Mucosa of rectum (tissue), 2 donors: ENCODE results near the gene MMP11.

Experiments used
- H3K27ac ChIP-seq, 2 donors: one replicate each; pipeline ENCODE4 v1.7.0; 2013; ENCODE audit warnings: inconsistent platforms in 2 of 2, low read depth in 2 of 2, low read length in 2 of 2
- H3K27me3 ChIP-seq, 2 donors: one replicate each; pipeline ENCODE4 v1.7.0; 2013; ENCODE audit warnings: low read length in 2 of 2; ENCODE audit not compliant: control insufficient read depth in 2 of 2, insufficient read depth in 2 of 2
- H3K36me3 ChIP-seq, 2 donors: one replicate each; pipeline ENCODE4 v1.7.0; 2013; ENCODE audit warnings: low read length in 2 of 2; ENCODE audit not compliant: control insufficient read depth in 2 of 2, insufficient read depth in 2 of 2
- H3K4me1 ChIP-seq, 2 donors: one replicate each; pipeline ENCODE4 v1.7.0; 2013; ENCODE audit warnings: low read length in 2 of 2, mild to moderate bottlenecking in 1 of 2; ENCODE audit not compliant: control insufficient read depth in 2 of 2, insufficient read depth in 2 of 2
- H3K4me3 ChIP-seq, 2 donors: one replicate each; pipeline ENCODE4 v1.7.0; 2013; ENCODE audit warnings: low read length in 2 of 2
- H3K9ac ChIP-seq, 2 donors: one replicate each; pipeline ENCODE4 v1.7.0; 2013; ENCODE audit warnings: low read length in 2 of 2, low read depth in 1 of 2, mild to moderate bottlenecking in 1 of 2
- H3K9me3 ChIP-seq, 2 donors: one replicate each; pipeline ENCODE4 v1.7.0; 2013; ENCODE audit warnings: low read length in 2 of 2; ENCODE audit not compliant: control insufficient read depth in 2 of 2
- donor health status: healthy.
- donor health status: Normal muscosa, but diverticular disease.

The MMP11 gene

DNA sequence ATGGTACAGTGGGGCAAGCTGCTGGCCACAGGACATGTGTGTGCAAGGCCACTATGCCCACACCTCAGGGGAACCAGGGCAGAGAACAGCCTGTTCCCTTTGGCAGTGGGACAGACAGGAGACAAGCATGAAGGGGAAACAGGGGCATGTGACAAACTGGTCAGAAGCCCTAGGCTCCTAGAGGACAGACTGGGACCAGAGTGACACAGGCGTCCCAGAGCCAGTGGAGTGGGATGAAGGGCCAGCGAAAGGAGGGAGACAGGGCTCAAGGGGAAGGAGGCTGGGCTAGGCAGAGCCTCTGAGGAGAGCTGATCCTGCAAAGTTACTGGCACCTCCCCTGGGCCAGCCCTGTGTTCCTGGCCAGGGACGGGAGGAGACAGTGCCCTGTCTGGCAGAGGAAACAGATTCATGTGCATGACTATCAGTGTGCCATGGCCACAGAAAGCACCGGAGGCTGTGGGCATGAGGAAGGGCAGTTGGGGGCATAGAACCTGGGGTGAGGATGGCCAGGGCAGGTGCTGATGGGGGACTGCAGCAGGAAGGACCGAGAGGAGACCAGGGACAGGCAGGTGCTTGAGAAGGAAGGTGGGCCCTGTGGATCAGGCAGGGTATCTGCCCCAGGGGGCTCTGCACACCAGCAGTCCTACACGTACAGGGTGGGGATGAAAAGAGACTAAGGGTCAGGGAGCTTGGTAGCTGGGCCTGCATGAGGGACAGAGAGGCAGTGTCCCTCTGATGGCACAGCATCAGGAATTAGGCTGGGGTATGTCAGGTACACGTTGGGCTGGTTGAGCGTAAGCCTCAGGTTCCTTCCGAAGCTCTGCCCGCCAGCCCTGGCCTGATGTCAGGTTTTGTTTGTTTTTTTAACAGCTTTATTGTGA is 56.4 kb downstream of the MMP11 start:
- no peak overlapping the region for H3K9ac ChIP-seq
- H3K4me3 ChIP-seq, result no peak overlapping the region
- no peaks in the 10 kb centered on the region for H3K9me3 ChIP-seq
- H3K4me1 ChIP-seq, result no peaks in the 10 kb centered on the region
- peaks cover 63 to 77% of the 10 kb centered on the region in 2 donors for H3K36me3 ChIP-seq
- H3K27ac ChIP-seq, result no peak overlapping the region
- H3K27me3 ChIP-seq, result no peaks in the 10 kb centered on the region

DNA sequence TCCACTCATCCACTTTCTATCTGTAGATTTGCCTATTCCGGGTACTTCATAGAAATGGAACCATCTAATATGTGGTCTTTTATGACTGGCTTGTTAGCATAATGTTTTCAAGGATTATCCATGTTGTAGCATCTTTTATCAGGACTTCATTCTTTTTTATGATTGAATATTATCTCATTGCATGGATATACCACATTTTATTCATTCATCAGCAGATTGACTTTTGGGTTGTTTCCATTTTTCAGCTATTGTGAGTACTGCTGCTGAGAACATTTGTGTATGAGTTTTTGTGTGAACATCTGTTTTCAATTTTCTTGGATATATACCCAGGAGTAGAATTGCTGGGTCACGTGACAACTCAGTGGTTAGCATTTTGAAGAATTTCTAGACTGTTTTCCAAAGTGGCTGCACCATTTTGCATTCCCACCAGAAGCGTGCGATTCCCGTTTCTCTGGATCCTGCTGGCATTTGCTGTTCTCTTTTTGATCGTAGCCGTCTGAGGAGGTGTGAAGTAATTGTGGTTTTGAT is 57.3 kb downstream of the MMP11 start:
- Histone ChIP-seq H3K4me1 (no peaks in the 10 kb centered on the region), H3K9ac (no peak overlapping the region), H3K27me3 (no peaks in the 10 kb centered on the region), H3K36me3 (peaks cover 60 to 73% of the 10 kb centered on the region in 2 donors), H3K4me3 (no peak overlapping the region), H3K9me3 (no peaks in the 10 kb centered on the region), H3K27ac (no peak overlapping the region)

DNA sequence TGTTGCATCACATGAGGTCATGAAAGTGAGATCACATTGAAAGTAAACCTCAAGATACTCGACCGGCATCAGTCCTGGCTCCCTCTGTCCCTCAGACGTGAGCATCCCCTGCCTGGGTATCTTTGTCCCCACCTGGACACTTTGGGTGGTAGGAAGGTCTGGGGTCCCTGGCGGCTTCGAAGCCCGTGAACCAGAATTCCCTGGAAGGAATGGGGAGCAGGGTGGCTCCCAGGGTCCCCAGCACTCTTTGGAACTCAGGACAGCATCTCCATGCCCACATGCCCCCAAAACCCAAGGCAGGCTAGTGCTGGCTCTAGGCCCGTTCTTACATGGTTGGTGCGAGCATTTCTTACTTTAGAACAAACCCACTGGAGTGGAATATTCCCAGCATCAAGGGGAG is 58.6 kb downstream of the MMP11 start:
- Histone ChIP-seq H3K4me1 (no peaks in the 10 kb centered on the region), H3K9ac (no peak overlapping the region), H3K36me3 (peaks cover 62 to 74% of the 10 kb centered on the region in 2 donors), H3K9me3 (no peaks in the 10 kb centered on the region), H3K27me3 (no peaks in the 10 kb centered on the region), H3K4me3 (no peak overlapping the region), H3K27ac (no peak overlapping the region)

DNA sequence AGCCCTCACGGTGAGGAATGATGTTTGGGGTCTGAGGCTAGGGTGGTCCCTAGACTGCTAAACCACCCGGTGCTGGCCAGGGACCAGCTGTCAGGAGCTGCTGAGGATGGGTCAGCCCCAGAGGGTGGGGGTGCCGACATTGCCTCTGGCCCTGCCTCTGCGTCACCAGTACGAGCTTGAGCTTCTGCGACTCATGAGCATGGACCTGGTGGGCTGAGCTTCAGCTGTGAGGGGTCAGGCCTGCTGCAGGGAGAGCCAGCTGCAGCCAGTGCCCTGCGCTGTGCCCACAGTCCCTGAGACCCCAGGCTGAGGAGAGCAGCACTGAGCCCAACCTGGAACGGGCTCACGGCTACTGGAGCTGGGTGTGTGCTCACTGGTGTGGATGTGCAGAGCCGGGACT is 59.1 kb downstream of the MMP11 start:
- H3K4me1 ChIP-seq, result no peaks in the 10 kb centered on the region
- H3K4me3 ChIP-seq, result no peak overlapping the region
- H3K9ac ChIP-seq, result no peak overlapping the region
- H3K9me3 ChIP-seq, result no peaks in the 10 kb centered on the region
- peaks cover 58 to 72% of the 10 kb centered on the region in 2 donors for H3K36me3 ChIP-seq
- H3K27ac ChIP-seq, result no peak overlapping the region
- no peaks in the 10 kb centered on the region for H3K27me3 ChIP-seq

DNA sequence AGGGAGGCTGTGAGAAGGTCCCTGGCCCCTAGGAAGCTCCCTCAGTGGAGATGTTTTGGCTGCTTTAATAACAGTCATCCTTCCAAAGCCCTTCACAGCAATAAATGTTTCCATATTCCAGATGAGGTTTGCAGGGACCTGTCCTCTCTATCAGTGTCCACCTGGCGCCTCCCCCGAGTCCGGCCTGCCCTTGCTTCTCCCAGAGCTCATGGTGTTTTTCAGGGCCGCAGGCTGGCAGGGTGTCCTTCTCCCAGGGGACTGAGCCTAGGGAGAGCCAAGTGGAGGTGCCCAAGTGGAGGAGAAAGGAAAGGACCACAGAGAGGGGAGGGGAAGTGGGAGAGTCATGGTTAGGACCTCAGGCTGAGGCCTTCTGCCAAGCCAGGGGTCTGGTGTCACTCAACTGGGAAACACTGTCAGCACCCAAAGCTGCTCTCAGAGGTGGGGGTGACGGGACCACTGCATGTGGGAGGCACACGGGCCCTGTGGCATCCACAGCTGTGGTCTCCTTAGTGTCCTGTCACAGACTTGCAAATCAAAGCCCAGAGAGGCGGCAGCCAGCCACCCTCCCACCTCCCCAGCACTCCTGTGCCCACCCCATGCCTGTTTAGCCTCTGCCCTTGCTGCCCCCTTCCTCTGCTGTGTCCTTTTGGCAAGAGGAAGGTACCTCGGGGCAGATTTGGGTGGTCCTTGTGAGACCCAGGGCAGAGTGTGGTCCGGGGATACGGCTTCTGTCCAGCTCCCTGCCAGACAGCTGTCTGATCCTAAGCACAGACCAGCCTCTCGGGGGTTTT is 59.8 kb downstream of the MMP11 start:
- no peak overlapping the region for H3K9ac ChIP-seq
- H3K27me3 ChIP-seq, result no peaks in the 10 kb centered on the region
- no peak overlapping the region for H3K4me3 ChIP-seq
- no peaks in the 10 kb centered on the region for H3K9me3 ChIP-seq
- H3K36me3 ChIP-seq, result peaks cover 52 to 65% of the 10 kb centered on the region in 2 donors
- H3K27ac ChIP-seq, result no peak overlapping the region
- H3K4me1 ChIP-seq, result peaks cover 0 to under 1% of the 10 kb centered on the region in 2 donors

DNA sequence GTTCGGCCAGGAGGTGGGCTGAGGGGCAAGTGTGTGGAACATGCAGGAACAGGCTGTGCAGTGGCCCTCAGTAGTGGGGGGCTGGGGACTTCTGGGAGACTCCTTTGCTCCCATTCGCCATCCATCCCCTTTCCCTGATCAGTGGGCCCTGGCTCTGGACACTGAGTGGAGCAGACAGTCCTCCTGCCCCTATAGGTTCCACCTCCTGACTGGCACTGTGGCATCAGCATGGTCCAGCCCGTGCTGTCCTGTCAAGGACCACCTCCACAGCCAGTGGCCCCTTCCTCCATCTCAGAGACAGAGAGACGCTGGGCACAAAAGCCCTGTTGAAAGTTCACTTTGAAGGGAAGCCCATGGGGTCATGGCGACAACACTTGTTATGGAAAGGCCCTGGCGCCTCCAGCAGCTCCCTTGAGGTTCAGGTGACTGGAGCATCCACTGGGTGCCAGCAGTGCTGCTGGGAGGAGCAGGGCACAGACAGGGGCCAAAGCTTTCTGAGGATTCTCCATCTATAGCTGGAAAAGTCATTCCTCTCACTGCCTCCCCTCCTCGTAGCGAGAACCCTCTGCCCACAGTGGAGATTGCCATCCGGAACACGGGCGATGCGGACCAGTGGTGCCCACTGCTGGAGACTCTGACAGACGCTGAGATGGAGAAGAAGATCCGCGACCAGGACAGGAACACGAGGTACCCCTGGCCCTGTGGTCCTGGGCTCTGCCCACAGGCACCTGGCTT is 60.5 kb downstream of the MMP11 start:
- no peaks in the 10 kb centered on the region for H3K27me3 ChIP-seq
- peaks cover 54 to 61% of the 10 kb centered on the region in 2 donors for H3K36me3 ChIP-seq
- H3K4me3 ChIP-seq, result no peak overlapping the region
- H3K9ac ChIP-seq, result no peak overlapping the region
- peaks cover 4 to 8% of the 10 kb centered on the region in 2 donors for H3K4me1 ChIP-seq
- no peaks in the 10 kb centered on the region for H3K9me3 ChIP-seq
- H3K27ac ChIP-seq, result no peak overlapping the region
